PC-3 (cell line): ENCODE measurements around the gene TLE5. TPM values are rescaled to one million over a fixed set of nuclear protein-coding genes. Genes with fewer than 3 reads are reported as not detected.

ENCODE experiments used
- ATAC-seq: fragments of 200-7000 bp; cut with Tn5 transposase; 2 replicates; pipeline ENCODE4 v1.9.1; 2020; ENCODE audit warnings: mild to moderate bottlenecking, moderate library complexity
- BruUV-seq: library from RNA; stranded (reverse); fragments of 400-500 nt; replicated peaks from 2 replicates; lab custom pipeline; 2021; lab: Mats Ljungman, UMichigan
- CTCF ChIA-PET: fragments of 300-600 bp; sonication (Branson Sonifier 250); formaldehyde crosslinking; loops from one replicate; lab custom pipeline; 2022; ENCODE audit warnings: antibody characterized with exemption; lab: Charles Lee
- POLR2A ChIA-PET: fragments of 300-600 bp; sonication (Branson Sonifier 250); formaldehyde crosslinking; loops from one replicate; lab custom pipeline; 2022; ENCODE audit warnings: antibody characterized with exemption; ENCODE audit not compliant: unreplicated experiment; lab: Charles Lee
- DNase-seq: peaks from one replicate; pipeline ENCODE4 v3.0.0-alpha.2; 2015
- H2AFZ ChIP-seq: fragments of 300-600 bp; sonication (generic); 2 replicates; pipeline ENCODE4 v1.6.0; 2016; ENCODE audit warnings: antibody characterized with exemption, low read length
- H3F3A ChIP-seq: fragments of 300-600 bp; sonication (generic); one replicate; pipeline ENCODE4 v1.6.0; 2017; ENCODE audit warnings: antibody characterized with exemption, low read length, control low read depth, mild to moderate bottlenecking; ENCODE audit not compliant: unreplicated experiment
- H3K27ac ChIP-seq: fragments of 300-600 bp; sonication (generic); 2 replicates; pipeline ENCODE4 v1.5.1; 2016; ENCODE audit warnings: mild to moderate bottlenecking, low read length
- H3K27me3 ChIP-seq: fragments of 300-600 bp; sonication (generic); 2 replicates; pipeline ENCODE4 v1.6.1; 2016; ENCODE audit warnings: low read length, mixed read lengths
- H3K36me3 ChIP-seq: fragments of 300-600 bp; sonication (generic); 2 replicates; pipeline ENCODE4 v1.6.1; 2016; ENCODE audit warnings: low read depth, mixed run types, low read length, mixed read lengths
- H3K4me1 ChIP-seq: fragments of 300-600 bp; sonication (generic); 2 replicates; pipeline ENCODE4 v1.5.1; 2016; ENCODE audit warnings: low read length; ENCODE audit not compliant: insufficient read depth
- H3K4me2 ChIP-seq: fragments of 300-600 bp; sonication (generic); 2 replicates; pipeline ENCODE4 v1.6.0; 2016; ENCODE audit warnings: low read length
- H3K4me3 ChIP-seq: fragments of 300-600 bp; sonication (generic); 2 replicates; pipeline ENCODE4 v1.5.1; 2016; ENCODE audit warnings: mild to moderate bottlenecking, low read length, mixed read lengths
- H3K79me2 ChIP-seq: fragments of 300-600 bp; sonication (generic); 2 replicates; pipeline ENCODE4 v1.6.1; 2017; ENCODE audit warnings: low read length, mixed read lengths
- H3K9ac ChIP-seq: fragments of 300-600 bp; sonication (generic); 2 replicates; pipeline ENCODE4 v1.6.0; 2016; ENCODE audit warnings: mild to moderate bottlenecking, low read length
- H3K9me2 ChIP-seq: fragments of 300-600 bp; sonication (generic); replicated peaks from 2 replicates; pipeline ENCODE4 v1.6.1; 2016; ENCODE audit warnings: mixed run types, low read length, mixed read lengths
- H3K9me3 ChIP-seq: fragments of 300-600 bp; sonication (generic); 2 replicates; pipeline ENCODE4 v1.6.1; 2016; ENCODE audit warnings: low read length, mixed read lengths
- H4K20me1 ChIP-seq: fragments of 300-600 bp; sonication (generic); 2 replicates; pipeline ENCODE4 v1.6.1; 2016; ENCODE audit warnings: low read length, mixed read lengths
- CTCF ChIP-seq: fragments of 300-600 bp; sonication (generic); conservative IDR thresholded peaks from 2 replicates; pipeline ENCODE4 v1.5.1; 2017; ENCODE audit warnings: antibody characterized with exemption, low read depth, mild to moderate bottlenecking, low read length
- EZH2 ChIP-seq: fragments of 300-600 bp; sonication (generic); IDR thresholded peaks from one replicate; pipeline ENCODE4 v1.6.1; 2017; ENCODE audit warnings: antibody characterized with exemption, mild to moderate bottlenecking, low read length; ENCODE audit not compliant: unreplicated experiment
- EZH2phosphoT487 ChIP-seq: fragments of 300-600 bp; sonication (generic); IDR thresholded peaks from 2 replicates; pipeline ENCODE4 v1.6.1; 2018; ENCODE audit warnings: mild to moderate bottlenecking, antibody characterized with exemption, low read length, borderline replicate concordance
- intact Hi-C: fragments of 100-400 bp; cut with micrococcal nuclease; formaldehyde crosslinking; loops from 2 replicates; pipeline ENCODE4 v1.9.0; 2023
- total RNA-seq: library from RNA; depleted of rRNA; stranded (reverse); fragments of >200 nt; gene quantifications from 2 replicates; pipeline ENCODE4 v1.2.3, GENCODE V29; 2014

The TLE5 gene
- total RNA-seq, 1 experiment from 2014 or later, result 351 TPM

GRCh38 chr19:3006075-3006767 is 56.1 kb downstream of the TLE5 start:
- no peaks in the 10 kb centered on the region for H3K36me3 ChIP-seq
- no peaks in the 10 kb centered on the region for H3K9me3 ChIP-seq
- no peaks in the 10 kb centered on the region for H3K9me2 ChIP-seq
- peak; percentile 3 for DNase-seq
- H4K20me1 ChIP-seq, result no peaks in the 10 kb centered on the region
- H3K4me1 ChIP-seq, result no peaks in the 10 kb centered on the region
- no peaks in the 10 kb centered on the region for H3K27me3 ChIP-seq
- no peaks in the 10 kb centered on the region for H3K79me2 ChIP-seq
- BruUV-seq, result no TSS peak
- no peak overlapping the region for H2AFZ ChIP-seq
- POLR2A ChIA-PET, result no interaction called here
- intact Hi-C loops, result no loop called here
- TF ChIP-seq EZH2phosphoT487, result no peak
- no peak for TF ChIP-seq EZH2
- no peak for TF ChIP-seq CTCF
- H3K4me3 ChIP-seq, result no peak overlapping the region
- ATAC-seq, result no peak
- no peaks in the 10 kb centered on the region for H3F3A ChIP-seq
- no peak overlapping the region for H3K9ac ChIP-seq
- CTCF ChIA-PET, result no interaction called here
- H3K27ac ChIP-seq, result no peak overlapping the region
- no peak overlapping the region for H3K4me2 ChIP-seq

- H3K27me3 ChIP-seq, result no peaks in the 10 kb centered on the region
- H3K79me2 ChIP-seq, result no peaks in the 10 kb centered on the region
- no peaks in the 10 kb centered on the region for H3K9me3 ChIP-seq
- H3K9me2 ChIP-seq, result no peaks in the 10 kb centered on the region
- no peaks in the 10 kb centered on the region for H3K36me3 ChIP-seq
- H3K9ac ChIP-seq, result no peak overlapping the region
- no peak overlapping the region for H3K4me3 ChIP-seq
- ATAC-seq (no peak), DNase-seq (no peak)
- H3K27ac ChIP-seq, result no peak overlapping the region
- H3F3A ChIP-seq, result no peaks in the 10 kb centered on the region
- intact Hi-C loops, result no loop called here
- H3K4me2 ChIP-seq, result no peak overlapping the region
- no TSS peak for BruUV-seq
- H3K4me1 ChIP-seq, result no peaks in the 10 kb centered on the region
- H4K20me1 ChIP-seq, result no peaks in the 10 kb centered on the region
- no peak overlapping the region for H2AFZ ChIP-seq
- TF ChIP-seq EZH2, result no peak
- no peak for TF ChIP-seq EZH2phosphoT487
- no peak for TF ChIP-seq CTCF
- CTCF ChIA-PET, result no interaction called here
- POLR2A ChIA-PET, result no interaction called here
Observed at GRCh38 chr19:3005345-3005744, 57.0 kb downstream of the TLE5 start.

- H3F3A ChIP-seq, result no peaks in the 10 kb centered on the region
- H3K79me2 ChIP-seq, result no peaks in the 10 kb centered on the region
- H3K27ac ChIP-seq, result no peak overlapping the region
- no peak for ATAC-seq
- H3K4me3 ChIP-seq, result no peak overlapping the region
- no peak overlapping the region for H3K9ac ChIP-seq
- H3K9me2 ChIP-seq, result no peaks in the 10 kb centered on the region
- POLR2A ChIA-PET, result no interaction called here
- CTCF ChIA-PET, result no interaction called here
- no peak overlapping the region for H3K4me2 ChIP-seq
- no TSS peak for BruUV-seq
- no peaks in the 10 kb centered on the region for H4K20me1 ChIP-seq
- H3K9me3 ChIP-seq, result no peaks in the 10 kb centered on the region
- intact Hi-C loops, result no loop called here
- H3K27me3 ChIP-seq, result no peaks in the 10 kb centered on the region
- H2AFZ ChIP-seq, result no peak overlapping the region
- TF ChIP-seq CTCF (no peak), EZH2 (no peak), EZH2phosphoT487 (no peak)
- H3K4me1 ChIP-seq, result no peaks in the 10 kb centered on the region
- DNase-seq, result no peak
- no peaks in the 10 kb centered on the region for H3K36me3 ChIP-seq
Observed at GRCh38 chr19:3004522-3004921, 57.8 kb downstream of the TLE5 start.
